GM12878 (cell line): ENCODE data around the gene PDE6B. TPM values are rescaled to one million over a fixed set of nuclear protein-coding genes. Genes with fewer than 3 reads are reported as not detected.

Experiments used
- ASH2L ChIP-seq: fragments of 300-600, 200-600 bp; sonication (generic); IDR thresholded peaks from 2 replicates; pipeline ENCODE4 v1.6.1; 2017; ENCODE audit warnings: low read depth, mild to moderate bottlenecking, borderline replicate concordance
- BMI1 ChIP-seq: fragments of 450-650 bp; IDR thresholded peaks from 2 replicates; pipeline ENCODE4 v1.6.1; 2016; ENCODE audit warnings: mild to moderate bottlenecking, moderate library complexity, borderline replicate concordance
- CBX3 ChIP-seq: fragments of 200-600 bp; sonication (generic); IDR thresholded peaks from 2 replicates; pipeline ENCODE4 v1.6.1; 2016; ENCODE audit warnings: low read depth, borderline replicate concordance
- CHD1 ChIP-seq: IDR thresholded peaks from 2 replicates; pipeline ENCODE4 v1.6.1; 2012; ENCODE audit warnings: low read depth, low read length, improper control_type of control experiment
- CREB1 ChIP-seq: IDR thresholded peaks from 2 replicates; pipeline ENCODE4 v1.6.1; 2012; ENCODE audit warnings: low read depth, mild to moderate bottlenecking, inconsistent platforms
- FOS ChIP-seq: IDR thresholded peaks from 3 replicates; pipeline ENCODE4 v1.6.1; 2011; ENCODE audit warnings: borderline replicate concordance; ENCODE audit not compliant: insufficient read length; ENCODE audit errors: extremely low read depth
- FOXK2 ChIP-seq: fragments of 450-650 bp; IDR thresholded peaks from 2 replicates; pipeline ENCODE4 v1.6.1; 2017; ENCODE audit warnings: mild to moderate bottlenecking, moderate library complexity
- GABPA ChIP-seq: IDR thresholded peaks from 2 replicates; pipeline ENCODE4 v1.6.1; 2014; ENCODE audit warnings: antibody characterized with exemption, low read depth, mild to moderate bottlenecking, inconsistent platforms
- IKZF1 ChIP-seq: fragments of 450-650 bp; conservative IDR thresholded peaks from 2 replicates; pipeline ENCODE4 v1.6.1; 2017; ENCODE audit warnings: antibody characterized with exemption, mild to moderate bottlenecking
- JUNB ChIP-seq: IDR thresholded peaks from 2 replicates; pipeline ENCODE4 v1.6.1; 2016; ENCODE audit warnings: antibody characterized with exemption, mild to moderate bottlenecking
- MXI1 ChIP-seq: fragments of 150-350 bp; IDR thresholded peaks from 2 replicates; pipeline ENCODE4 v1.6.1; 2011; ENCODE audit warnings: low read depth, mild to moderate bottlenecking, inconsistent platforms, low read length, improper control_type of control experiment
- RAD51 ChIP-seq: fragments of 450-650 bp; IDR thresholded peaks from 2 replicates; pipeline ENCODE4 v1.6.1; 2016; ENCODE audit warnings: moderate library complexity, mild to moderate bottlenecking, inconsistent platforms
- RB1 ChIP-seq: fragments of 450-650 bp; formaldehyde crosslinking; IDR thresholded peaks from 2 replicates; pipeline ENCODE4 v1.6.1; 2017; ENCODE audit warnings: mild to moderate bottlenecking, borderline replicate concordance
- SMC3 ChIP-seq: IDR thresholded peaks from 2 replicates; pipeline ENCODE4 v1.6.1; 2011; ENCODE audit warnings: low read length, improper control_type of control experiment, borderline replicate concordance
- TCF12 ChIP-seq: IDR thresholded peaks from 2 replicates; pipeline ENCODE4 v1.6.1; 2011; ENCODE audit warnings: low read depth, mild to moderate bottlenecking, low read length
- ZNF622 ChIP-seq: fragments of 450-650 bp; IDR thresholded peaks from 2 replicates; pipeline ENCODE4 v1.6.1; 2017; ENCODE audit warnings: mild to moderate bottlenecking, inconsistent platforms
- ZSCAN29 ChIP-seq: fragments of 450-650 bp; IDR thresholded peaks from 2 replicates; pipeline ENCODE4 v1.6.1; 2017; ENCODE audit warnings: mild to moderate bottlenecking, moderate library complexity
- ZZZ3 ChIP-seq: IDR thresholded peaks from 2 replicates; pipeline ENCODE4 v1.6.1; 2011; ENCODE audit warnings: low read depth; ENCODE audit not compliant: control insufficient read depth, insufficient read length
- polyA plus RNA-seq, 11 experiments: library from polyadenylated mRNA; depleted of rRNA in 4 of 11; unstranded in 6 of 11; stranded (reverse) in 5 of 11; fragments of >200 nt; fragmentation: Nextera tagmentation in 4 of 11; fragmentation: Illumina TruSeq in 1 of 11; extraction: Ambion mirVana in 4 of 11; extraction: Trizol in 1 of 11; gene quantifications; 1 replicate in 1 of 11; 2 replicates in 10 of 11; pipeline versions ENCODE4 v1.2.1 to v1.2.3, GENCODE V29; 2011 to 2016; ENCODE audit warnings: inconsistent platforms in 2 of 11, missing spikeins in 2 of 11, low read depth in 1 of 11
- total RNA-seq, 4 experiments: library from RNA; depleted of rRNA in 3 of 4; stranded (reverse); fragments of >200 nt in 3 of 4; fragmentation: Illumina TruSeq in 1 of 4; extraction: Trizol in 1 of 4; gene quantifications; 2 replicates each; pipeline versions ENCODE4 v1.2.1 to v1.2.3, GENCODE V29; 2013 to 2021
- TF ChIP-seq, protein P1 (sequence below): fragments of 450-650 bp; IDR thresholded peaks from 2 replicates; pipeline ENCODE4 v1.6.1; 2017; ENCODE audit warnings: borderline replicate concordance
- TF ChIP-seq, protein P2 (sequence below), 3 experiments: IDR thresholded peaks in 2 of 3; conservative IDR thresholded peaks in 1 of 3; 2 replicates each; pipeline ENCODE4 v1.5.1; 2011; ENCODE audit warnings: low read depth in 3 of 3, low read length in 3 of 3, mild to moderate bottlenecking in 3 of 3, control low read depth in 2 of 3, moderate library complexity in 2 of 3, inconsistent platforms in 1 of 3, mixed read lengths in 1 of 3; ENCODE audit not compliant: control insufficient read depth in 2 of 3, insufficient read depth in 1 of 3; ENCODE audit errors: extremely low read depth in 1 of 3
- TF ChIP-seq, protein P3 (sequence below): IDR thresholded peaks from 2 replicates; pipeline ENCODE4 v1.6.1; 2011; ENCODE audit warnings: borderline replicate concordance, low read depth, mild to moderate bottlenecking, moderate library complexity, low read length; ENCODE audit not compliant: insufficient read depth, poor library complexity, severe bottlenecking
- TF ChIP-seq, protein P4 (sequence below): fragments of 450-650 bp; IDR thresholded peaks from 2 replicates; pipeline ENCODE4 v1.6.1; 2017; ENCODE audit warnings: mild to moderate bottlenecking, moderate library complexity

PDE6B gene
- total and polyA plus RNA-seq, 10 of the 15 experiments (the other 5 are each of a cell fraction or from before 2014, with no cell fraction given), result 2.6 to 6.4 (median 3.8) TPM

DNA sequence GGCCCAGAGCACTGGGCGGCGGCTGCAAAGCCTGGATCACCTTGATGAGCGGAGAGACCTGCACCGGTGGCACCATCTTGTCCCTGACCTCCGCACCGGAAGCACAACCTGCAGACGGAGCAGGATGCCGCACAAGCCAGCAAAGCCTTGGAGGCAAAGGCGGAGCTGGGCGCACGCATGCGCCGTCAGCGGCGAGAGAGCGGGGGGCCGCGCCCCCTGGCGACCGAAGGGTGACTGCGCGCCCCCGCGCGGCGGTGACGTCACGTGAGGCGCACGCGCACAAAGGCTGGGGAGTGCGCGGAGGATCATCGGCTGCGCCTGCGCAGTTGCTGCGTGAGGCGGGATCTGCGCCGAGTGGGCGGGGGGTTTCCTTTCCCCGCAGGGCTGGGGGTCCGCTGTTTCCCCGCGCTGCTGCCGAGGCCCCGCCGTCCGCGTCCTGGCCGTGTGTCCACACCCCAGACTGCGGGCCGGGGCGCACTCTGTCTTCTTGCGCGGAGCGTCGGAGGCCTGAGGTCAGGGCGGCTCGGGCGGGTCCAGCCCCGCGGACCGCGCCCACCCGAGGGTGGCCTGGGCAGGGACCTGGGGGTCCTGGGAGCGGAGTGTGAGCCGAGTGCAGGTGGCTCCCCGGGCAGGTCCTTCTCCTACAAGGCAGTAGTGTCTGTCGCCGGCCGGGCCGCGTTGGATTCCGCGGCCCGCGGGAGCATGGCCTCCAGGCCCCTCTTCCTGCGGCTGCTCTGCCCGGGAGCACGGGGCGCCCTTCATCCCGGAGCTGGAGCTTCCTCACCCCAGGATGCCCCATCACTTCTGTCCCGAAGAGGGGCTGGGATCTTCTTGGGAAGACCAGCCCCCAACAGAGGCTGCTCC lies 49.0 kb downstream of the PDE6B start, which contains the start of the genes ATP5ME and MYL5 (continued):
- TF ChIP-seq CBX3 (no peak), RB1 (0 out of 2 replicates have a peak, but pooled peaks have one; percentile 76), ZZZ3 (no peak), RAD51 (no peak), CHD1 (0 out of 2 replicates have a peak, but pooled peaks have one; percentile 4), ZNF622 (no peak), SMC3 (peak; percentile 48), MXI1 (peak; percentile 61; the same call in 1 of the 2 replicates), TCF12 (no peak), CREB1 (no peak), JUNB (no peak), GABPA (no peak), FOS (no peak), BMI1 (no peak), IKZF1 (peak; percentile 99), ZSCAN29 (no peak), ASH2L (no peak), FOXK2 (no peak; the same call in 1 of the 2 replicates)
- TF ChIP-seq, protein P1, sequence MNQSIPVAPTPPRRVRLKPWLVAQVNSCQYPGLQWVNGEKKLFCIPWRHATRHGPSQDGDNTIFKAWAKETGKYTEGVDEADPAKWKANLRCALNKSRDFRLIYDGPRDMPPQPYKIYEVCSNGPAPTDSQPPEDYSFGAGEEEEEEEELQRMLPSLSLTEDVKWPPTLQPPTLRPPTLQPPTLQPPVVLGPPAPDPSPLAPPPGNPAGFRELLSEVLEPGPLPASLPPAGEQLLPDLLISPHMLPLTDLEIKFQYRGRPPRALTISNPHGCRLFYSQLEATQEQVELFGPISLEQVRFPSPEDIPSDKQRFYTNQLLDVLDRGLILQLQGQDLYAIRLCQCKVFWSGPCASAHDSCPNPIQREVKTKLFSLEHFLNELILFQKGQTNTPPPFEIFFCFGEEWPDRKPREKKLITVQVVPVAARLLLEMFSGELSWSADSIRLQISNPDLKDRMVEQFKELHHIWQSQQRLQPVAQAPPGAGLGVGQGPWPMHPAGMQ, result no peak
- TF ChIP-seq, protein P2, sequence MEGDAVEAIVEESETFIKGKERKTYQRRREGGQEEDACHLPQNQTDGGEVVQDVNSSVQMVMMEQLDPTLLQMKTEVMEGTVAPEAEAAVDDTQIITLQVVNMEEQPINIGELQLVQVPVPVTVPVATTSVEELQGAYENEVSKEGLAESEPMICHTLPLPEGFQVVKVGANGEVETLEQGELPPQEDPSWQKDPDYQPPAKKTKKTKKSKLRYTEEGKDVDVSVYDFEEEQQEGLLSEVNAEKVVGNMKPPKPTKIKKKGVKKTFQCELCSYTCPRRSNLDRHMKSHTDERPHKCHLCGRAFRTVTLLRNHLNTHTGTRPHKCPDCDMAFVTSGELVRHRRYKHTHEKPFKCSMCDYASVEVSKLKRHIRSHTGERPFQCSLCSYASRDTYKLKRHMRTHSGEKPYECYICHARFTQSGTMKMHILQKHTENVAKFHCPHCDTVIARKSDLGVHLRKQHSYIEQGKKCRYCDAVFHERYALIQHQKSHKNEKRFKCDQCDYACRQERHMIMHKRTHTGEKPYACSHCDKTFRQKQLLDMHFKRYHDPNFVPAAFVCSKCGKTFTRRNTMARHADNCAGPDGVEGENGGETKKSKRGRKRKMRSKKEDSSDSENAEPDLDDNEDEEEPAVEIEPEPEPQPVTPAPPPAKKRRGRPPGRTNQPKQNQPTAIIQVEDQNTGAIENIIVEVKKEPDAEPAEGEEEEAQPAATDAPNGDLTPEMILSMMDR (IDR thresholded peaks at IDR 0.05 in 2 of 3, conservative IDR thresholded peaks at IDR 0.05 in 1 of 3; ENCODE audit: control insufficient read depth in 2 of 3, extremely low read depth in 1 of 3, insufficient read depth in 1 of 3, low read depth in 3 of 3, low read length in 3 of 3), result peak; percentile 88 to 99 (median 99); a peak in 4 of 6 replicates
- TF ChIP-seq, protein P3, sequence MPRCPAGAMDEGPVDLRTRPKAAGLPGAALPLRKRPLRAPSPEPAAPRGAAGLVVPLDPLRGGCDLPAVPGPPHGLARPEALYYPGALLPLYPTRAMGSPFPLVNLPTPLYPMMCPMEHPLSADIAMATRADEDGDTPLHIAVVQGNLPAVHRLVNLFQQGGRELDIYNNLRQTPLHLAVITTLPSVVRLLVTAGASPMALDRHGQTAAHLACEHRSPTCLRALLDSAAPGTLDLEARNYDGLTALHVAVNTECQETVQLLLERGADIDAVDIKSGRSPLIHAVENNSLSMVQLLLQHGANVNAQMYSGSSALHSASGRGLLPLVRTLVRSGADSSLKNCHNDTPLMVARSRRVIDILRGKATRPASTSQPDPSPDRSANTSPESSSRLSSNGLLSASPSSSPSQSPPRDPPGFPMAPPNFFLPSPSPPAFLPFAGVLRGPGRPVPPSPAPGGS, result no peak
- TF ChIP-seq, protein P4, sequence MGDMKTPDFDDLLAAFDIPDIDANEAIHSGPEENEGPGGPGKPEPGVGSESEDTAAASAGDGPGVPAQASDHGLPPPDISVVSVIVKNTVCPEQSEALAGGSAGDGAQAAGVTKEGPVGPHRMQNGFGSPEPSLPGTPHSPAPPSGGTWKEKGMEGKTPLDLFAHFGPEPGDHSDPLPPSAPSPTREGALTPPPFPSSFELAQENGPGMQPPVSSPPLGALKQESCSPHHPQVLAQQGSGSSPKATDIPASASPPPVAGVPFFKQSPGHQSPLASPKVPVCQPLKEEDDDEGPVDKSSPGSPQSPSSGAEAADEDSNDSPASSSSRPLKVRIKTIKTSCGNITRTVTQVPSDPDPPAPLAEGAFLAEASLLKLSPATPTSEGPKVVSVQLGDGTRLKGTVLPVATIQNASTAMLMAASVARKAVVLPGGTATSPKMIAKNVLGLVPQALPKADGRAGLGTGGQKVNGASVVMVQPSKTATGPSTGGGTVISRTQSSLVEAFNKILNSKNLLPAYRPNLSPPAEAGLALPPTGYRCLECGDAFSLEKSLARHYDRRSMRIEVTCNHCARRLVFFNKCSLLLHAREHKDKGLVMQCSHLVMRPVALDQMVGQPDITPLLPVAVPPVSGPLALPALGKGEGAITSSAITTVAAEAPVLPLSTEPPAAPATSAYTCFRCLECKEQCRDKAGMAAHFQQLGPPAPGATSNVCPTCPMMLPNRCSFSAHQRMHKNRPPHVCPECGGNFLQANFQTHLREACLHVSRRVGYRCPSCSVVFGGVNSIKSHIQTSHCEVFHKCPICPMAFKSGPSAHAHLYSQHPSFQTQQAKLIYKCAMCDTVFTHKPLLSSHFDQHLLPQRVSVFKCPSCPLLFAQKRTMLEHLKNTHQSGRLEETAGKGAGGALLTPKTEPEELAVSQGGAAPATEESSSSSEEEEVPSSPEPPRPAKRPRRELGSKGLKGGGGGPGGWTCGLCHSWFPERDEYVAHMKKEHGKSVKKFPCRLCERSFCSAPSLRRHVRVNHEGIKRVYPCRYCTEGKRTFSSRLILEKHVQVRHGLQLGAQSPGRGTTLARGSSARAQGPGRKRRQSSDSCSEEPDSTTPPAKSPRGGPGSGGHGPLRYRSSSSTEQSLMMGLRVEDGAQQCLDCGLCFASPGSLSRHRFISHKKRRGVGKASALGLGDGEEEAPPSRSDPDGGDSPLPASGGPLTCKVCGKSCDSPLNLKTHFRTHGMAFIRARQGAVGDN, result peak; percentile 73; the same call in 1 of the 2 replicates
